ENCODE measurements around the gene RARRES2. TPM values are rescaled to one million over a fixed set of nuclear protein-coding genes. Genes with fewer than 3 reads are reported as not detected.

Gene RARRES2
- total and polyA plus RNA-seq, 2 of the 13 experiments (the other 11 are each of a cell fraction or from before 2014, with no cell fraction given): 134 to 172 TPM

- TF ChIP-seq ZBTB39 (CRISPR knock-in tag; IDR thresholded peaks at IDR 0.05) (no peak), ZNF841 (CRISPR knock-in tag; IDR thresholded peaks at IDR 0.05; ENCODE audit: borderline replicate concordance) (no peak), KDM2A (CRISPR knock-in tag; IDR thresholded peaks at IDR 0.05; ENCODE audit: borderline replicate concordance, low read depth) (0 out of 2 replicates have a peak, but pooled peaks have one; percentile 29), SAP130 (CRISPR knock-in tag; IDR thresholded peaks at IDR 0.05; ENCODE audit: low read depth) (peak; percentile 59), MIER2 (CRISPR knock-in tag; IDR thresholded peaks at IDR 0.05) (peak; percentile 18; the same call in 1 of the 2 replicates), ZNF800 (CRISPR knock-in tag; IDR thresholded peaks at IDR 0.05) (no peak), GZF1 (CRISPR knock-in tag; IDR thresholded peaks at IDR 0.05) (no peak), ZNF251 (CRISPR knock-in tag; IDR thresholded peaks at IDR 0.05) (no peak), ZNF558 (CRISPR knock-in tag; IDR thresholded peaks at IDR 0.05; ENCODE audit: borderline replicate concordance) (peak; percentile 58; the same call in 1 of the 2 replicates), CEBPZ (IDR thresholded peaks at IDR 0.05; ENCODE audit: low read length) (no peak), FOXA3 (CRISPR knock-in tag; IDR thresholded peaks at IDR 0.05) (peak; percentile 70), ISL2 (CRISPR knock-in tag; IDR thresholded peaks at IDR 0.05) (no peak), ZBTB43 (CRISPR knock-in tag; conservative IDR thresholded peaks at IDR 0.05) (no peak), DR1 (CRISPR knock-in tag; IDR thresholded peaks at IDR 0.05) (0 out of 2 replicates have a peak, but pooled peaks have one; percentile 27), STAG1 (CRISPR knock-in tag; IDR thresholded peaks at IDR 0.05) (peak; percentile 37; the same call in 1 of the 2 replicates), ATF6 (CRISPR knock-in tag; conservative IDR thresholded peaks at IDR 0.05) (no peak), HDAC2 (CRISPR knock-in tag; IDR thresholded peaks at IDR 0.05) (peak; percentile 16), BRCA1 (CRISPR knock-in tag; IDR thresholded peaks at IDR 0.05) (no peak), CHCHD3 (CRISPR knock-in tag; IDR thresholded peaks at IDR 0.05) (no peak)
These were observed 36.9 kb upstream of the RARRES2 start (continued) for GRCh38 chr7:150378115-150378852.

Measured in HepG2 (cell line).